ENCODE results near the gene KRTAP1-4. TPM values are rescaled to one million over a fixed set of nuclear protein-coding genes. Genes with fewer than 3 reads are reported as not detected.

Gene KRTAP1-4
- total and polyA plus RNA-seq, 2 of the 8 experiments (the other 6 are each of a cell fraction or from before 2014, with no cell fraction given), result not detected

- Histone ChIP-seq H3K9me3 (ENCODE audit: insufficient read depth in 2 of 2, low read depth in 1 of 2, low read length in 1 of 2) (no peaks in the 10 kb centered on the region; a peak in 1 of 4 replicates), H4K91ac (replicated peaks; ENCODE audit: insufficient read length, low read length) (no peak overlapping the region), H3K4me3 (ENCODE audit: extremely low read depth in 1 of 4, insufficient read depth in 2 of 4, low read depth in 3 of 4, low read length in 4 of 4) (no peak overlapping the region), H2BK120ac (replicated peaks; ENCODE audit: low read depth, low read length) (no peak overlapping the region), H3K14ac (ENCODE audit: insufficient read length) (no peak overlapping the region), H3K36me3 (ENCODE audit: control insufficient read depth in 2 of 4, insufficient read depth in 4 of 4, low read length in 3 of 4) (no peaks in the 10 kb centered on the region), H3K27ac (ENCODE audit: low read depth, low read length) (no peak overlapping the region), H3K4ac (replicated peaks; ENCODE audit: insufficient read length, low read depth, low read length) (no peak overlapping the region), H3K79me1 (ENCODE audit: low read depth, low read length) (no peaks in the 10 kb centered on the region), H3K23ac (ENCODE audit: insufficient read length) (no peak overlapping the region), H2AFZ (ENCODE audit: low read length) (no peak overlapping the region), H2BK20ac (ENCODE audit: low read length) (no peak overlapping the region), H2BK5ac (ENCODE audit: low read depth, low read length) (no peak overlapping the region), H4K8ac (ENCODE audit: extremely low read depth, insufficient read depth, low read length) (no peak overlapping the region), H4K20me1 (replicated peaks in 1 of 2; ENCODE audit: control insufficient read depth in 1 of 2, insufficient read depth in 2 of 2, low read length in 2 of 2) (no peaks in the 10 kb centered on the region), H3K56ac (replicated peaks; ENCODE audit: insufficient read length, low read depth, low read length) (no peak overlapping the region), H3K4me2 (ENCODE audit: insufficient read depth in 1 of 2, low read depth in 2 of 2, low read length in 2 of 2) (no peak overlapping the region), H3K79me2 (ENCODE audit: control insufficient read depth in 1 of 2, insufficient read depth in 2 of 2, low read length in 2 of 2) (no peaks in the 10 kb centered on the region), H2BK12ac (ENCODE audit: low read depth, low read length) (no peak overlapping the region), H3K4me1 (replicated peaks in 1 of 4; ENCODE audit: control insufficient read depth in 3 of 4, insufficient read depth in 4 of 4, low read length in 3 of 4) (no peaks in the 10 kb centered on the region), H3K18ac (ENCODE audit: extremely low read depth, low read length) (no peak overlapping the region), H3K9ac (replicated peaks in 1 of 4; ENCODE audit: extremely low read depth in 1 of 4, low read depth in 3 of 4, low read length in 3 of 4) (no peak overlapping the region), H4K5ac (ENCODE audit: insufficient read length, low read depth, low read length) (no peak overlapping the region), H3K27me3 (replicated peaks in 1 of 4; ENCODE audit: control insufficient read depth in 3 of 4, extremely low read depth in 1 of 4, insufficient read depth in 3 of 4, low read length in 3 of 4) (peaks cover 0 to 1% (median 0%) of the 10 kb centered on the region in 4 experiments; a peak in 1 of 7 replicates), H3K23me2 (ENCODE audit: low read depth, low read length) (no peaks in the 10 kb centered on the region), H2AK5ac (ENCODE audit: low read depth, low read length) (no peak overlapping the region), H2BK15ac (ENCODE audit: low read length) (no peak overlapping the region)
- TF ChIP-seq CHD1 (IDR thresholded peaks at IDR 0.05; ENCODE audit: low read depth, low read length) (no peak), YY1 (IDR thresholded peaks at IDR 0.05; ENCODE audit: low read depth, low read length) (no peak), POLR2AphosphoS5 (IDR thresholded peaks at IDR 0.05; ENCODE audit: low read depth, low read length) (no peak), JUN (IDR thresholded peaks at IDR 0.05; ENCODE audit: low read depth, low read length) (no peak)
- no peak for FAIRE-seq
- ChIA-PET CTCF (ENCODE audit: partially characterized antibody) (interaction anchor here (2.7 kb wide), 1 partner anchor 24 kb away, joined by 5 read pairs; no protein-coding TSS in a partner anchor), POLR2A (ENCODE audit: partially characterized antibody) (interaction anchor here (0.9 kb wide), 1 partner anchor 11 kb away, joined by 4 read pairs; no protein-coding TSS in a partner anchor)
- no peak for DNase-seq (ENCODE audit: low read depth in 1 of 2, low spot score in 2 of 2)
- 89% methylated on average over 8 of the region's 8 CpGs; no CpG with 5 or more reads in 1 of the 2 experiments for WGBS, 2 experiments (ENCODE audit: extremely low coverage in 1 of 2, insufficient coverage in 1 of 2, insufficient read length in 1 of 2, insufficient replicate concordance in 2 of 2, low coverage in 1 of 2, low lambda C conversion rate in 2 of 2, missing lambda C conversion rate in 1 of 2)
Measured at GRCh38 chr17:40986920-40987319, 43.1 kb downstream of the KRTAP1-4 start.

Data from H1 (cell line).